ENCODE data around the gene GEMIN7. TPM values are rescaled to one million over a fixed set of nuclear protein-coding genes. Genes with fewer than 3 reads are reported as not detected.

Gene GEMIN7
- total and polyA plus RNA-seq, 2 of the 13 experiments (the other 11 are each of a cell fraction or from before 2014, with no cell fraction given), result 24.1 to 30.6 TPM

- TF ChIP-seq PRDM15 (CRISPR knock-in tag; IDR thresholded peaks at IDR 0.05), result no peak
- no peak for TF ChIP-seq ZNF207 (IDR thresholded peaks at IDR 0.05; ENCODE audit: borderline replicate concordance)
- TF ChIP-seq ZSCAN25 (CRISPR knock-in tag; IDR thresholded peaks at IDR 0.05), result no peak
- TF ChIP-seq RARA (CRISPR knock-in tag; IDR thresholded peaks at IDR 0.05), result peak; percentile 27; the same call in 1 of the 2 replicates
- TF ChIP-seq ZNF570 (CRISPR knock-in tag; IDR thresholded peaks at IDR 0.05; ENCODE audit: borderline replicate concordance), result no peak
- no peak for TF ChIP-seq AKNA (CRISPR knock-in tag; IDR thresholded peaks at IDR 0.05; ENCODE audit: borderline replicate concordance)
- TF ChIP-seq ZNF432 (CRISPR knock-in tag; IDR thresholded peaks at IDR 0.05; ENCODE audit: borderline replicate concordance), result no peak
- TF ChIP-seq ZC3H13 (CRISPR knock-in tag; IDR thresholded peaks at IDR 0.05), result no peak
- TF ChIP-seq TCF7L2 (IDR thresholded peaks at IDR 0.05; ENCODE audit: low read depth, low read length), result no peak
- TF ChIP-seq CEBPZ (IDR thresholded peaks at IDR 0.05; ENCODE audit: low read length), result no peak
- TF ChIP-seq ZNF275 (CRISPR knock-in tag; IDR thresholded peaks at IDR 0.05; ENCODE audit: borderline replicate concordance), result no peak
- no peak for TF ChIP-seq ZNF557 (CRISPR knock-in tag; IDR thresholded peaks at IDR 0.05)
- TF ChIP-seq DBP (CRISPR knock-in tag; IDR thresholded peaks at IDR 0.05; ENCODE audit: not compliant biosample characterization), result no peak
- no peak for TF ChIP-seq MXI1 (IDR thresholded peaks at IDR 0.05; ENCODE audit: borderline replicate concordance, low read depth, low read length)
Observed at GRCh38 chr19:45130236-45130635, 51.2 kb downstream of the GEMIN7 start (continued).
